ENCODE measurements around the gene CCDC146.
"Not testable (repeated sequence)": the region's sequence is repeated elsewhere in the genome, so short reads cannot be mapped to it uniquely, and the experiment has no call there.

Gene CCDC146

DNA sequence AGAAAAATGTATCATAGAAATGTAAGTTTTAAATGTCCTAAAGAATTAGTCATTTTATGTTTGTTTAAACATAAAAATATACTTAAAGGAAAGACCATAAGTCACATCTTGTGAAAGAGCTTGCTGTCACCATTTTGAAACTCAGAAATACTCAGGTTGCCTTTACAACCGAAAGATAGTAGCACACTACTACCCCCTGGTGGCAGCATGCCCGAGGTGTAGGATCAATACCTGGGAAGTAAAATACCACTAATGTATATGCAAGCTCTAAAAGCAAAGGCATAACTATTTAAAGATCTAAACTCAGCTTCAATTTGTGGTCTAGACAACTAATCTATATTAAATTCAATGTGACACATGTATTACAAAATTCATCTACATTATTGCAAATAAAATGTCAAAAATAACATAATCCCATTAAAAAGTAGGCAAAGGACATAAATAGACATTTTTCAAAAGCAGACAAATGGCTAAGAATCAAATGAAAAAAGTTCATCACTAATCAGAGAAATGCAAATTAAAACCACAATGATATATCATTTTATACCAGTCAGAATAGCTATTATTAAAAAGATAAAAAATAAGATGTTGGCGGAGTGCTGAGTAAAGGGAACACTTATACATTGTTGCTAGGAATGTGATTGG is 124.9 kb downstream of the CCDC146 start:
- FAIRE-seq: peak; percentile 64

DNA sequence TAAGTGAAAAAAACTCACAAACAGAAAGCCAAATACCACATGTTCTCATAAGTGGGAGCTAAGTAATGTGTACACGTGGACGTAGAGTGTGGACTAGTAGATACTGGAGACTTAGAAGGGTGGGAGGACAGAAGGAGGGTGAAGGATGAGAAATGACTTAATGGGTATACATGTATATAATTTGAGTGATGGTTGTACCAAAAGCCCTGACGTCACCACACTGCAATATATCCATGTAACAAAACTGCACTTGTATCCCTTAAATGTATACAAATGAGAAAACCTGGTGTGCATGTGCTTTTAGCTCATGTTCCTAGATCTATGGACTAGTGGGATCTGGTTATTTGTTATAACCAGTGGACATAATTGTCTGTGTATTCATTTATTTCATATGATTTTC is 125.7 kb downstream of the CCDC146 start:
- no peak for FAIRE-seq

DNA sequence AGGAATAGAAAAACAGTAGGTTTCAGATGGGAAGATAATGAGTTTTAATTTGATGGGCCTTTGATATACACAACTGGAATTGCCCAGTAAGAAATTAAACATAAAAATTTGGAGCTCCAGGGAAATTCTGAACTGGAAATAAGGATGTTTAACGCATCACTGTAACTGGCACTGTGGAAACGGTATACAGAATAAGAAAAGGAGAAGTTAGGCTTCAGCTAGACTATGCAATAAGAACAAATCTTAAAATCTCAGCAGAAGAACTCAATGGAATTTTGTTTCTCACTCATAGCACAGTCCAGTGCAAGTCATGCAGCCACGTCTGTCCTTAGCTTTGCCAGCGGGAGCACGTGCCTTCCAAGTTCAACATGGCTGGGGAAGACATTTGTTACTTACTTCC is 130.1 kb downstream of the CCDC146 start:
- no peak for FAIRE-seq

DNA sequence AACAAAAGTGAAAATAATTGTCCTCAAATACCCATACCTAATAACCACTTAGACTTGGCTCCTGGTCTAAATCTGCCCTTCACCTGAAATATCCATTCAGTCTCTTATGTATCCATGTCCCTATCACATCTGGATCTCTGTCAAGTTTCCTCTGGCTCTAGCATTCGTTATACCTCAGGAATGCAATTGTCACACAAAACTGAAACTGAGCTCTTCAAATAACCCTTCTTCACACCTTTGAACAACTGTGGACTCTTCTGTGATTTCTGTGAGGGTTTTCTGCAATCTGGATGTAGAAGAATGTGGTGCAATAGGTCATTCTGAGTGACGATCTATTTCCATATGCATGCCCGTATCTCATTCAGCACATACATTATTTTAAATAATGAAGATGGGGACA is 130.7 kb downstream of the CCDC146 start:
- FAIRE-seq: no peak

DNA sequence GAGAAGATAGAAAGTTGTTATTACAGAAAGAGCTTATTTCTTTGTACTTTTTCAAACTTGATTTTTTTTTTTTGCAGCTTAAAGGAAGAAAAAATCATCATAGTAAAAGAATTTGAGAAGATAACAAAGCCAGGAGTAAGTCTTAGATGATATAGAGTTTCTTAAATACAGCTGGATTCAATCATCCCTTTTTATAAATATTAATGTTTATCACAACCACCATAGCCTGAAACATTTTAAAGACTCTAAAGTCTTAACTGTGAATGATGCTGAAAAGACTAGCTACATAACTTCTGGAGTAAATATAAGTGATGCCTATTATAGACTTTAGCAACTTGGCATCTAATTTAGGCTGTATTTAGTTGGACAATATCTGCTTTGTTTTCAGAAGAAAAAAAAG is 132.0 kb downstream of the CCDC146 start:
- FAIRE-seq: no peak

DNA sequence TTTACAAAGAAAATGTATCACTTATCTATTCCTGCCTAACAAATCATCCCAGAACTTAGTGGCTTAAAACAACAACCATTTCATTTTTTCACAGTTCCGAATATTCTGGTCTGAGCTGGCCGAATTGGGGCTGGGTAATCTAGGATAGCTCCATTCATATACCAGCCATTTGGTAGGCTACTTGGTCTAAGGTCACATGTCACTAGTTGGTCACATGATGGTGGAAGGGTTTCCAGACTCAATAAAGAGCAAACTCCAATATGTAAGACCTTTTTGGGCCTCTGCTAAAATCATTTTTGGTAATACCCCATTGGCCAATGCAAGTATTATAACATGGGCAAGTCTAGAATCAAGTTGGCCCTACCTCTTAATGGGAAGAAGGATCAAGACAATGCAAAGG is 132.5 kb downstream of the CCDC146 start:
- FAIRE-seq: no peak

DNA sequence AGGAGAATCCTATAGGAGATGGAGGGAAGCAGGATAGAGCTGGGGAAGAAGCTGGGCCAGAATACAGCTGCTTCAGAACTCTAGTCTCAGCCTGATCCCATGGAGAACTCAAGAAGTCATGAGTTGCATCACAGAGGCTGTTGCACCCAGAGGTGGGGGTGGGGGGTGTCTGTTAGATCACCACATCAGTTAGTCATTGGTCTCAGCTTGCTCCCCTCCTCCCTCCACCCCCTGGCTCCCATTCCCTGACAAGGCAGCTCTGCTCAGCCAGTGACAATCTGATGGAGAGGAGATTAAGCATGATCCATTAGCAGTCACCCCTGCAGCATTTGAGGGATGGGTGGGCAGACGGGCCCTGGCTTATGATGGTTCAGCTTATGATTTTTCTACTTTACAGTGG is 135.6 kb downstream of the CCDC146 start:
- no peak for FAIRE-seq

DNA sequence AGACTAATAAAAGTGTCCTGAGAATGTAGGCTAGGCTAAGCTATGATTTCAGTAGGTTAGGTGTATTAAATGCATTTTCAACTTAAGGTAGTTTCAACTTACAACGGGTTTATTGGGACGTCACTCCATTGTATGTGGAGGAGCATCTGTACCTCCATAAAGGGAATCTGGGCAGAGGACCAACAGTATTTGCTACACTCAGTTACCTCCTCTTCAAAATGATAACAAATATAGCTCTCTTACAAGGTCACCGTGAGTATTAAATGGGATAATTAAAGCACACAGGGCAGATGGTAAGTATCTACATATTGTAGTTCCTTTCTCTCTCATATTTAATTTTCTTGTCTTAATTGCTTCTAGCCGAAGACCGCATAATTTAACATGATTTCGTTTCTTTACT is 136.2 kb downstream of the CCDC146 start:
- FAIRE-seq: peak; percentile 17

DNA sequence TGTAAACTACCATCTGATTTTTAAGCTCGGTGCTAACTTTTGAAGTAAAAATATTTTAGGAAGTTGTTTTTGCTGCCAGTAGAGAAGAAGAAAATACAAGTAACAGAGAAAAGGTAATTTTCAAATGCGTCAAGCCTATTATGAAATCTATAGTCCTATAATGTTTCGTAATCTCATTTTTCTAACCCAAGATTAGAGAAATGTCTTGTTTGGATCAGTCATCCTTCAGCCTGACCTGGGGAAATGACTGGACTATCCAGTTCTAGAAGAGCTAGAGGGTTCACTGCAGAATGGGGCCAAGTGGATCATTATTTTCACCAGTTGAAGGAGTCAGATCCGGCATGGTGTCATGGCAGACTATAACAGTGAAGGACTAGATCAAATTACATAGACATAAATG is 139.9 kb downstream of the CCDC146 start:
- no peak for FAIRE-seq

DNA sequence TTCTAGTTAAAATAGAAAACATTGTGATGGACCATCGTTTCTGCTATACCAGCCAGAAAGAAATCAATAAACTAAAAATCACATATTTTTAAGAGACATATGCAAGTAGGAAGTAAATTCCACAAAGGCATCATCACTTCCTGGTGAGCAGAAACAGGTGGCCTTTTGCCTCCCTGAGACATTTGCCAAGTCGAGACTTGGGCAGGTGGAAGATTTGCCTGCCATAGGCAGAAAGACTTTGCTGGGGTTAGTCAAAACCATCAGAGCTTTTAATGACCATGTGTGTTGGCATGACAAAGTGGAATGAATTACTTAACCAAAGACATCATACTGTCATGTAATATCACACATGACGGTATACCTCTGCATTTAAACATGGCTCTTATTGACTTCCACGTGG is 143.3 kb downstream of the CCDC146 start:
- no peak for FAIRE-seq

DNA sequence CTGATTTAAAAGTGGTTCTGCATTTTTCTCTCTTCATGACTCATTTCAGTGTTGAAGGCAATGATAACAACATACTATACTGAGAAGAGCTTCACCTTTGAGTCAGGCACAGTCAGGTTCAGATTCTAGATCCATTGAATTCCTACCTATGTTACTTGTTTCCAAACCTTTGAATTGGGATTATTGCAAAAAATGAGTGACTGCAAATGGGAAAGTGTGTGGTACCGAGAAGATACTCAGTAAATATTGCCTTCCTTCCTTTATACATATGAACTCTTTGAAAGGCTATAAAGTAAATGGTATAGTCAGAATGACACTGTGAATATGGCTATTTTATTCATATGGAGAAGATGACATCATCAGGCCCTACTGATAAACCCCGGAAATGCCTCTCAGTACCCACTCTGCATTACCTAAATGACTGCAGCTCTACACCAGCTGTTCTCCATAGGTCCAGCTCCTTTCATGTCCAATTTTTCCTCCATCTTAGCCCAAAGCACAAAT is 143.9 kb downstream of the CCDC146 start:
- no peak for FAIRE-seq

DNA sequence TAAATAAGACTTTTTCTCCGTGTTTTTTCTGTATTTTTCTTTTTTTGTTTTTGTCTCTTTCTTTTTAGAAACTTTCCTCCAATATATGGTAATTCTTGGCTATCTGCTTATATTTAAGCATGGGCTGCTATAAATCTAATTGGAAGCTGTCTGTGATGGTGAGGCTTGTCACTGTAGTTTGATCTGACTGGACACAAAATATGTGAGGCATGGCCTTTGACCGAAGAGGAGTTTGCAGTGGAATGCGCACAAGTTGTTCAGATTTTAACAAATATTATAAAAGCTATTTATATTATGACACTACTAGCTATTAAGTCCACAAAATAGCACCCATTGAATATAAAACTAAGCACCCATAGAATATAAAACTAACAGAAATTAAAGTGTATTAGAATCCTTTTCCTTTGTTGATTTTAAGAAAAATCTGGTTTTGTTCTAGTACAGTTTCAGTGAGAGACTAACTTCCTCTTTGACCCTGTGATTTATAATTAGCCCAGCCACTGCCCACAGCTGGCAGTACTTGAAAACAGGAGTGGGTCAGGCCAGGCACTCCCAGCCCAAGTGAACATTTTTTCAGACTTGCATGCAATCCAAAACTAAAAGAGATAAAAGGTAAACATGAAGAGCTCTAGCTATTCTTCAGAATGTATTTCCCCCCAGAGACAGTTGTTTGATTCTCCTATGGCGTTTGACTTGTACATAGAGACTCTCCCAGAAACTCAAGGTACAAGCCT is 147.1 kb downstream of the CCDC146 start:
- no peak for FAIRE-seq

DNA sequence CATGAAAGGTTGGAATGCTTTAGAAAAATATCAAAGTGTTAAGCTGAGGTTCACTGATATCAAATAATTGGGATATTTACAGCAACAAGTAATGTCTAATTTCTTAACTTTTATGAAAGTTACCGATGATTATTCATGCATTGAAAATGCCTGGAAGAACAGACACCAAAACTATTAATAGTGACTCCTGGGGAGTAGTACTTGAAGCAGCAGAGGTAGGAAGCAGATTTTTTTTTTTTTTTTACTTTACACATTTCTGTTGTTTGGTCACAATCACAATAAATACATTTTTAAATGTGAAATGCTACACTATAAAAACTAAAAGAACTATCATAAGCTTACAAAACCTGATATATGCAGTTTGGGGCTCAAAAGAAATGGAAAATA is 147.7 kb downstream of the CCDC146 start:
- FAIRE-seq: no peak

DNA sequence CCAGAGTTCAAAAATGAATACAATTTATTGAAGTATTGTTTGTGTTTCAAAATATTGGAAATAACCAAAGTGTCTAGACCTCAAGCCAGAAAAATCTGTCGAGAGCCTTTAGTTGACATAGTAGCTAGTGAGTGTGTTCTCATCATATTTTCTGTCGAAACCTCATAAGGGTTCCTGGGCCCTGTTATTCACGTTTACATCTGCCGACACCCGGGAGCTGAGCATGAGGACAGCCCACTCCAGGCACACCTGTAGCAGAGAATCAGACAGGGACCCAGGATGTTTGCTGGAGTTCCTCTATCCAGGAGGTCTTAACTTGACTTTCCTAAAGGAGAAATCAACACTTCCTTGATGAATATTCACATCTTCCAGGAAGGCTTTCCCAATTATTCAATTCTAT is 149.4 kb downstream of the CCDC146 start:
- no peak for FAIRE-seq

DNA sequence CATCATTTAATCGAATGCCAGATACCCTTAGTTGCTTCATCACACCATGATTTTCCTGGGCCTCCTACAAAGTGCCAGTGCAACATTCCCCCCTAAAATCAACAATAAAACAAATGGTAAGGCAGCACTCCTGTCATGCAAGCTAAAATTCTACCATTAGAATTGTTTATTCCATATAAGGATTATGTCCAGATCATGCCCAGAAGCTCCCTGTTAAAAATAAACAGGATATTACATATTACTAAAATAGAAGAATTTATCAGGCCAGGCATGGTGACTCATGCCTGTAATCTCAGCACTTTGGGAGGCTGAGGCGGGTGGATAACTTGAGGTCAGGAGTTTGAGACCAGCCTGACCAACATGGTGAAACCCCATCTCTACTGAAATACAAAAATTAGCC is 153.2 kb downstream of the CCDC146 start:
- not testable (repeated sequence) for FAIRE-seq

DNA sequence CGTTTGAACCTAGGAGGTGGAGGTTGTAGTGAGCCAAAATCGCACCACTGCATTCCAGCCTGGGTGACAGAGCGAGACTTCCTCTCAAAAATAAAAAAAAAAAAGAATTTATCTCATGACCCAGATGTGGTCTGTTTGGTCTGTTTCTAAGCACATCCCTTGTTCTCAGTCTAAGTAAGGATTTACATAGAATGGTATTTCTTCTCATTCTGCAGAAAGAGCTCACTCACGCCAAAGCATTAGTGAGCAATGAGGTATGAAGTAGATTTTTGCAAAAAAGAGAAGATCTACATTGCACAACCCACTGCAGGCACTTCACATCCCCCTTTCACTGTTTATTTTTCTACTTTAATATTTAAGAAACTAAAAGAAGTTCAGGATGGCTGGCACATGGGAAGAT is 153.7 kb downstream of the CCDC146 start:
- no peak for FAIRE-seq

DNA sequence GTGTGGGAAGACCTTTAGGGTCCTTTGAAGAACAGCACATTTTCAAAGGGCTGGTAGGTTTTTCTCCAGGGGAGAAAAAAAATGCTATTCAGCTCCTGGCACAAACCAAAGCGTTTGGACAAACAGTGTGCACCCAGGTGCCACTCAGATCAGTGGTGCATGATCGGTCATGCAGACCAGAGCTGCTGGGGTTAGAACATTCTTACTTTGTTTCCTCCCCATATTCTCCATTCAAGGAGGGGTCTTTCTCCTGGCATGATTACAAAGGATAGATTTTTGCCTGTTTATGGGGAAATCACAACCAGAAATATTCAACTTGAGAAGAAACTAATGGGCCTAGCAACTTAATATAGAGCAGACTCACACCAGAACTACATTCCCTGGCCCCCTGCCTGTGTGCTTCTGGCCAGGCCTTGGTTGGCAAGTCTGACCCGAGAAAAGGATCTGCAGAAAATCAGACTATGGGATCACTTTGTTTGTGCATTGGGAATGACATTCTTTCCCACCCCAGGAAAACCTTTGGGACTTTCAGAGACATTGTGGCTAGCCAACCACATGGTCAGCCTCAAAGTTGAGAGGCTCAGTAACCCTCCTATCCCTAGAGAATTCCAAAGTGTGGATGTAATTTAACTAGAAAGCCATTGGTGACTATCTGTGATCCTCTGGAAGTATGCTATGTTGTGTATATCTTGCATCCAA is 159.5 kb downstream of the CCDC146 start:
- no peak for FAIRE-seq

DNA sequence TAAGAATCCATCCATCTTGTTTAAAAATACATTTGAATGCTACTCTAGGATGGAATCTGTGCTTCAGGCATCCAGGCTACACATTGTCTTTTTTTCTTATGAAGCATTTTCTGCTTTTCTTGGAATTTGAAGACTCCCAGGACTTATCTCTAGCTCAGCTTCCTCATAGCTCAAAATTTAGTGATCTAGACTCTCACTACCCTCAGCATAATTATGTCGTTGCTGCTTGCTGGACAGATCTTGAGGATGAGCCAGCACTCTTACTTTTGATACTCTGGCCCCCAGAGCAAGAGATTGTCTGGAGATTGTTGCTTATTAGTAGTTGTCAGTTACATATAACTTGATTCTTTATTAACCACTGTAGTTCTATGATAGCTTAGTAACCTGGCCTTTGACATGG is 160.5 kb downstream of the CCDC146 start:
- no peak for FAIRE-seq

DNA sequence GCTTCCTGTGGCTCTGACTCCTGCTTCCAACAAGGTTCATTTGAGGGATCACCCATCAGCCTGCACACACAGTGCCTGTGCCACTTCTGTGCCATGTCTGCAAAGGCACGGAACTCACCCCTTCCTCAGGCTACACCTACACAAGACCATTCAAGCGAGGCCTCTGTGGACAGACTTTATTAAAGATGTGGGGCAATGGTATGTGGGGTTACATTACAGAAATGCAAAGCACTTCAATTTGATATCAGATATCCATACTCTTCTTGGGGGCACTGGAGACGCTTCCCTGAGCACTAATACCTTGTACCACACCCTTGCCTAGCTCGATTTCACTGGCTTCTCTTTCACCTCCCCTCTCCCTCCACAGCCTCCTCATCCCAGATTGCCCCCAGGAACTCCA is 161.6 kb downstream of the CCDC146 start:
- FAIRE-seq: no peak

DNA sequence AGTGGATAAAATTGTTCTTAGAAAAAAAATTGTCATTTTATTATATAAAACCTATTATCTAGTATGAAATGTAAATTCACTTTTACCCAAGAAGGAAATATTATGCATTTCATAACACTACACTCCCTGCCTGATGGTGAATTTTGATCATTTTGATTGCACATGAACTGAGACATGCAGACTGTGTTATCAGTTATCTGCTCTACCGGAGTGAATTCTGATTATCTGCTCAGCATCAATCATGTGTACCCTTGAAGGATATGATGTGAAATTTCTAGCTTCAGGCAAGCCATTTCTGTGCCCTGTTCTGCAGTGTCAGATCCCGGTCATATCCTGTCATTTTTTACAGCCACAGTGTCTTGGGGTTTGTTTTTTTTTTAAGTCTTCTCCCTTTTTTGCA is 162.2 kb downstream of the CCDC146 start:
- no peak for FAIRE-seq

DNA sequence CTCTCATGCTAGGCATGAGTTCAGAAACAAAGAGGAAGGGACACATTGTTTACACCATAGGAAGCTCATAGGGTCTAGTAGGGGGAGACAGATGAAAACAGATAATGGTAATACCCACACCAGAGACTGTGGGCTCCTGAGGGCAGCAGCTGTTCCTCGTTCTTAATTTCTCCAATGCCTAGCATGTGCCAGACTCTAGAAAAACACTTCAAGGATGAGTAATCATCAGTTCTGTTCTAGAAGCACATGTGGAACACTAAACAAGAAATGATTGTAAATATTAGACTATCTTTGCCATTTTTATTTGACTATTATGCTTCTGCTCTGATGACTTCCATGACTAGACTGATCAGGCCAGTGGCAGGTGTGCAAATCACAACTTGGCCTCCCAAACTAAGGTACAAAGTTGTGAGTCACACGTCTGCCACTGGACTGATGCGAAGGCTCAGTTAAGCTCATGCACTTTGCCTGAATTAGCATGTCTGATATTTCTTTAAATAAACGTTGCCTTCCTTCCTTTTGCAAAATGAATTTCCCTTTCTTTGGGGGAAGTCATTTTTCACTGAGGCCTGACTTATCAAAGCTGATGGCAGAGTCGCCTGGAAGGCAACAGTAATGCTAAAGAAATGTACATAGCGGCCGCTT is 166.4 kb downstream of the CCDC146 start:
- no peak for FAIRE-seq

DNA sequence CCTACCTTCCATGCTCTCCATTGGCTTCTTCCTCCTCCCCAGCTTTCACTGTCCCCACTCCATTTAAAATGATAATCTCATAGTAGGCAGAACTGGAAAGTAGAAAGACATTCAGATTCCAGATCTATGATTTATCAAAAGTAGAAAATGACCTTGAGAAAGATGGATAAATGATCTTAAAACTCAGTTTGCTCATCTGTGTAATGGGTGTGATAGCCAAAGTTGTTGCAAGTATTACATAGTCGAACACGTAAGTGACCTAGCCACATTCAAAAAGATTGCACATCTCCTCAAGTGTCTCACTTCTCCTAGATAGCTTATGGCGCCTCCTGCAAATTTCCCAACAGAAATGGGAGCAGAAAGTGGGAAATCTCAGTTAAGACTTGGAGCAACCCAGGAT is 167.0 kb downstream of the CCDC146 start:
- FAIRE-seq: no peak

DNA sequence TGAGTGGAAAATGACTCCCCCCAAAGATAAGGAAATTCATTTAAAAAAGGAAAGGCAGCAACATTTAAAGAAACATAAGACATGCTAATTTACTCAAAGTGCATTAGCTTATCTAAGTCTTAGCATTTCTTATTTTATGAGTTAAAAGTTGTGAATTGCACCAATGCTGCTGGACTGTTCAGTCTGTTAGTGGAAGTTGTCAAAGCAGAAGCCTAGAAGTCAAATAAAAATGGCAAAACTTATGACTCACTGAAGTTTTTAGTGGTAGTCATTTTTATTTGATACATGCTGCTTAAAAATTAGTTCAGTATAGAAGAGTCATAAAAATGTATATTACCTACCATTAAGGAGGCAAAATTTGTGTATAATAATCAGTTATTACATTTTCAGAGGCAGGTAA is 168.0 kb downstream of the CCDC146 start:
- FAIRE-seq: no peak

DNA sequence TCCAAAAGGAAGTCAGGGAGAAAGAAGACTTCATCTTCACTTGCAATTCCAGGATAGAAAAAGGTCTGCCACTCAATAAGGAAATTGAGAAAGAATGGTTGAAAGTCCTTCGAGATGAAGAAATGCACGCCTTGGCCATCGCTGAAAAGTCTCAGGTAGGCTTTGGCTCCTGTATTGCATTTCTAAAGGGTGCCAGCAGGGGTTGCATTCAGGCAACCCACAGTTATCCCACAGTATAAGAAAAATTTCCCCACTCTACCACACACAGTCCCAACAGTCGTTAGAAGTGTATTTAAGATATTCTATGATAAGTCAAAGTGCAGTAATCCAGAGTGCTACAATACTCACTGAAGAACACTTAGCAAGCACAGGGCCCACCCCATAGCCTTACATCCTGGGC is 170.6 kb downstream of the CCDC146 start:
- FAIRE-seq: no peak
